ENCODE data around the gene TNFSF12.

GRCh38 chr17:7591596-7591995, 42.7 kb downstream of the TNFSF12 start:
- TF ChIP-seq CTCF (IDR thresholded peaks at IDR 0.05), result no peak
- TF ChIP-seq POLR2A (IDR thresholded peaks at IDR 0.05), result no peak
- no peak for TF ChIP-seq POLR2AphosphoS5 (IDR thresholded peaks at IDR 0.05)
